Activated T-helper 17 cell treated with anti-CD3 and anti-CD28 coated beads, Interleukin-2, amount 50 U/mL, for 72 hours (primary cell): Measurements from ENCODE around the gene SPINK1. TPM values are rescaled to one million over a fixed set of nuclear protein-coding genes. Genes with fewer than 3 reads are reported as not detected.

Experiments used
- ATAC-seq: fragments of 150-1000 bp; cut with Tn5 transposase; replicated peaks from 2 replicates; pipeline ENCODE4 v1.10.0; 2021; ENCODE audit warnings: mild to moderate bottlenecking, moderate library complexity
- H3K27ac Mint-ChIP-seq: one replicate; pipeline ENCODE4 v1.8.0; 2022; ENCODE audit warnings: mixed read lengths
- H3K27me3 Mint-ChIP-seq: one replicate; pipeline ENCODE4 v1.8.0; 2022; ENCODE audit warnings: mixed read lengths
- H3K36me3 Mint-ChIP-seq: one replicate; pipeline ENCODE4 v1.8.0; 2022; ENCODE audit warnings: low read depth, mild to moderate bottlenecking, mixed read lengths
- H3K4me1 Mint-ChIP-seq: one replicate; pipeline ENCODE4 v1.8.0; 2022; ENCODE audit warnings: mixed read lengths
- H3K4me3 Mint-ChIP-seq: one replicate; pipeline ENCODE4 v1.8.0; 2022; ENCODE audit warnings: mild to moderate bottlenecking, mixed read lengths
- H3K9me3 Mint-ChIP-seq: one replicate; pipeline ENCODE4 v1.8.0; 2022; ENCODE audit warnings: mixed read lengths
- total RNA-seq, 2 donors: library from RNA; stranded (reverse); gene quantifications; one replicate each; pipeline ENCODE4 v1.2.3, GENCODE V29; 2022

Gene SPINK1
- total RNA-seq, 2 donors from 2014 or later, result not detected

DNA sequence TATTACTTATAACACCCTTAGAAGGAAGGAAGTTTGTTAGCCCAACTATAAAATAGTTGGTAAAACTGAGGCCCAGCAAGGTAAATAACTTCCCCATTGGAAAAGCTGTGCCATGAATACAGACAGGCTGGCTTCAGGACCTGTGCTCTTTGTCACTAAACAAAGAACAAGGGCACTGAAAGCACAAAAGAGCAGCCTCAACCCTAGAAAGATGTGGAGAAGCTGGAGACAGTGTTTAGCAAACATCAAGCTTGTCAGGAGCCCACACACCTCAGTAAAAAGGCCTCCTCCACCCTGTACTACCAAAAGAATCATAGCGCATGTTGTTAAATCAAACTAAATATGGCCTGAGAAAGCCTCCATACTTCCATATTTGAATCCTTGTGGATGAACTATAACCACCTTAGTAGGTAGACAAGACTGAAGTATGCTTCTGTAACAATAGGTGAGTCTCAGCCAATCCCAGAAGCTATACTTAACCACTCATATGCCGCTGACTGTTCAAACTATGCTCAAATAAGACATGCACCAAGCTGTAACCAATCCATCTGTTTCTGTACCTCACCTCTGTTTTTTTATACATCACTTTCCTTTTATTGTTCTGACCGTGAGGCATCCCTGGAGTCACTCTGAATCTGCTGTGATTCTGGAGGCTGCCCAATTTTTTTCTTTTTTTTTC lies 28.6 kb upstream of the SPINK1 start:
- Mint-ChIP-seq H3K4me3 (no peak overlapping the region), H3K27ac (no peak overlapping the region), H3K36me3 (no peaks in the 10 kb centered on the region), H3K4me1 (no peaks in the 10 kb centered on the region), H3K27me3 (peaks cover 8% of the 10 kb centered on the region), H3K9me3 (no peaks in the 10 kb centered on the region)
- ATAC-seq, result no peak

DNA sequence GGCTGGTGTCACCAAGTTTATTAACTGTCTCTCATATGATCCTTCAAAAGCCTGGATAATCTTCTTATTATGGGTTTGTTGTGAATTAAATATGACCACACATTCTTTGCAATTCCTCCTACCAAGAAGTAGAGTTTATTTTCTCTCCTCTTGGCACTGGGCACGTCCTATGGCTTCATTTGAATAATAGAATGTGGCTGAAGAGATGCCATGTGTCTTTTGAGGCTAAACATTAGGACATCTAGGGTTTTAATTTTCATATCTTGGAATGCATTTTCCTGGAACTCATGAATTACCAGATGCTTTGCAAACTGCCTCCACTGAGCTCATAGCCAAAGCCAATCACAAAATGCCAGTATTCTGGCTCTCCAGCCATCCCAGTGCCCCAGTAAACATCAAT lies 27.1 kb upstream of the SPINK1 start:
- H3K27ac Mint-ChIP-seq, result no peak overlapping the region
- peaks cover 6% of the 10 kb centered on the region for H3K27me3 Mint-ChIP-seq
- H3K4me1 Mint-ChIP-seq, result no peaks in the 10 kb centered on the region
- ATAC-seq, result no peak
- no peaks in the 10 kb centered on the region for H3K36me3 Mint-ChIP-seq
- no peak overlapping the region for H3K4me3 Mint-ChIP-seq
- H3K9me3 Mint-ChIP-seq, result no peaks in the 10 kb centered on the region

- H3K9me3 Mint-ChIP-seq, result no peaks in the 10 kb centered on the region
- H3K36me3 Mint-ChIP-seq, result no peaks in the 10 kb centered on the region
- H3K4me3 Mint-ChIP-seq, result no peak overlapping the region
- no peak for ATAC-seq
- H3K27me3 Mint-ChIP-seq, result peaks cover 8% of the 10 kb centered on the region
- no peak overlapping the region for H3K27ac Mint-ChIP-seq
- H3K4me1 Mint-ChIP-seq, result no peaks in the 10 kb centered on the region
These were observed 26.0 kb upstream of the SPINK1 start for GRCh38 chr5:147857302-147858129.

GRCh38 chr5:147856801-147857200 lies 25.3 kb upstream of the SPINK1 start:
- Mint-ChIP-seq H3K27me3 (peaks cover 8% of the 10 kb centered on the region), H3K4me3 (no peak overlapping the region), H3K4me1 (no peaks in the 10 kb centered on the region), H3K27ac (no peak overlapping the region), H3K9me3 (no peaks in the 10 kb centered on the region), H3K36me3 (no peaks in the 10 kb centered on the region)
- ATAC-seq, result no peak

DNA sequence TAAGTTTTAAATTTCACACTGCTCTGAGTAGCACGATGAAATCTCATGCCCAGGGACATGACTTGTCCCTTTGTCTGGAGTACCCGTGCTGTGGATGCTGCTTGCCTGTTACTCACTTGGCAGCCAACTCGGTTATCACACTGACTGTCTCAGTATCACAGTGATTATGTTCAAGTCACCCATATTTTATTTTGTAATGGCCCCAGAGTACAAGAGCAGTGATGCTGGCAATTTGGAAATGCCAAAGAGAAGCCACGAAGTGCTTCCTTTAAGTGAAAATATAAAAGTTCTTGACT lies 24.3 kb upstream of the SPINK1 start:
- H3K4me1 Mint-ChIP-seq, result no peaks in the 10 kb centered on the region
- no peak for ATAC-seq
- no peaks in the 10 kb centered on the region for H3K36me3 Mint-ChIP-seq
- no peak overlapping the region for H3K4me3 Mint-ChIP-seq
- no peak overlapping the region for H3K27ac Mint-ChIP-seq
- peaks cover 8% of the 10 kb centered on the region for H3K27me3 Mint-ChIP-seq
- no peaks in the 10 kb centered on the region for H3K9me3 Mint-ChIP-seq

DNA sequence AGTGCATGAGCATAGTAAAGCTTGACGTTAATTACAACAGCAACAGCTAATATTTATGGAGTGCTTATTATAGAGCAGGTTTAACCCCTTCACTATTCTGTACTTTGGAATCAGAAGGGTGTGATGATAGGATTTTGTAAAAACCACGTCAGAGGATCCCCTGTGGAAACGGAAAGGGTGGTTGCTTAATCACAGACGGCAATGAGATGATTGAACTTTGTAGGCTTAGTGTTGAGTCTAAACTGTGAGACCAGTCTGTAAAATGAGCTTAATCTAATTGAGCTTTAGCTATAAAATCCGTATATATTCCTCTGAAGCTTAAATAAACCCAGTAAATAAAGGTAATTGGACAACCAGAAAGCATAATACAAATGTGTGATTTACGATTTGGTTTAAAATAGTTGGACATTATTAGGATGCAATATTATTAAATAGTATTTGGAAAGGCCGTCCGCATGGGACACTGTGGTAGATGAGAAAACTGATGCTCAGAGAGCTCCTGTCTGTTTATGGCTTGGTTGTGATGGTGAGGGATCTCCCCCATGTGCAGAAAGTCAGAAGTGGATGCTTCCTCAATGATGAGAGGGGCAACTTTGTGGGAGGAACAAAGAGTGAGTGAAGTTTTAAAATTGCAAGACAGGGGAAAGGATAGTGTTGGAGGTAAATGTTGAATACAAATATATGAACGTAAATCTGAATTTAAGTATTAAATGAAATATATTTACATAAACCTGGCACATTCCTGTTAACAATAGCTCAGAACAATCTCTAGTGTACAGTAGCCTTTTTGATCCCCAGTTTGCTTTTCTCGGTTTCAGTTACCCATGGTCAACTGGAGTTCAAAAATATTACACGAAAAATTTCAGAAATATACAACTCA lies 23.7 kb upstream of the SPINK1 start:
- H3K9me3 Mint-ChIP-seq, result no peaks in the 10 kb centered on the region
- H3K4me3 Mint-ChIP-seq, result no peak overlapping the region
- H3K4me1 Mint-ChIP-seq, result no peaks in the 10 kb centered on the region
- no peak for ATAC-seq
- H3K27ac Mint-ChIP-seq, result no peak overlapping the region
- peaks cover 8% of the 10 kb centered on the region for H3K27me3 Mint-ChIP-seq
- H3K36me3 Mint-ChIP-seq, result no peaks in the 10 kb centered on the region

DNA sequence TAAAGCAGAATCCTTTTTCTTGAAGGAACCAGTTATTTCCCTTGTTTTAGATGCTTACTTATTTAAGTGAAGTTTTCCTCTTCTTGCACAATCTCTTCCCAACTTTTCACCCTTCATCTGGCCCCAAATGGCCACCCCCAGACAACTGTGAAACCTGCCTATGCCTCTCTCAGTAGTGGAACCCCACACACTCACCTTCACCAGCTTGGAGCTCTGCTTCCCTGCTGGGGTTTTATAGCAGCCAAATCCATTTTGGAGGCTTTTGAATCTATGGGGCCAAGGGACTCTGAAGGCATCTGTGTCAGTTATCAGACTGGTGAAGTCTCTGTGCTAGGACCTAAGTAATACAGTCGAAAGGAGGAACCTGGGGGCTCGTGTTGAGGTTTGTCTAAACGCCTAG lies 22.9 kb upstream of the SPINK1 start:
- H3K4me1 Mint-ChIP-seq, result no peaks in the 10 kb centered on the region
- H3K4me3 Mint-ChIP-seq, result no peak overlapping the region
- no peak for ATAC-seq
- H3K36me3 Mint-ChIP-seq, result no peaks in the 10 kb centered on the region
- no peak overlapping the region for H3K27ac Mint-ChIP-seq
- H3K27me3 Mint-ChIP-seq, result peaks cover 10% of the 10 kb centered on the region
- H3K9me3 Mint-ChIP-seq, result no peaks in the 10 kb centered on the region

DNA sequence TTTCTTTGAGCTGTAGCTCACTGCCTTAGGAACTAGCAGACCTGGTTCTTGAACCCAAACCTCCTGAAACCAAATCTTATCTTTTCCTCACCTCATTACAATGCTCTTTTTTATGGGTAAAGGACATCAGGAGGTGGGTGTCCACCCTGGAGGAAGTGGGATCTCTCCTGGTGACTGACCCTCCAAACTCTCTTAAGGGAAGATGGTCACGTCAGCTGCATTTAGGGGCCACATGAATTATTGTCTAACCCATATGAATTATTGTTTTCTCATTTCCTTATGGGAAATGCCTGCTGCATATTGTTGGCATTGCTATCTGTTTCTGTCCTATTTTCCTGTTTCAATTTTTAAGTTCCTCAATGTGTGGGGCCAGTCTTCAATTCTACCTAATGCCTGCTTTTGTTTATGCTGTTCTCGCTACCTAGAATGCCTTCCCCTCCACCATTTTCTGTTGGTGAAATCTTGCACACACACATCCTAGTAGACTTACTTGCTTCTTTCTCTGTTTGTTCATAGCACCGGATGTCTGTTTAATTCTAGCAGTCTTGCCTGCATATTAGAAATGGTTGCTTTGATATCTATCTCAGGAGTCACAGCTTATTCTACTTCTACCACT lies 22.0 kb upstream of the SPINK1 start:
- no peak overlapping the region for H3K4me3 Mint-ChIP-seq
- H3K27me3 Mint-ChIP-seq, result peaks cover 14% of the 10 kb centered on the region
- no peak overlapping the region for H3K27ac Mint-ChIP-seq
- H3K9me3 Mint-ChIP-seq, result no peaks in the 10 kb centered on the region
- H3K4me1 Mint-ChIP-seq, result no peaks in the 10 kb centered on the region
- no peak for ATAC-seq
- no peaks in the 10 kb centered on the region for H3K36me3 Mint-ChIP-seq

- Mint-ChIP-seq H3K27me3 (peaks cover 18% of the 10 kb centered on the region), H3K4me3 (no peak overlapping the region), H3K4me1 (no peaks in the 10 kb centered on the region), H3K36me3 (no peaks in the 10 kb centered on the region), H3K9me3 (no peaks in the 10 kb centered on the region), H3K27ac (no peak overlapping the region)
- peak; percentile 52 for ATAC-seq
These were observed 20.9 kb upstream of the SPINK1 start for GRCh38 chr5:147852365-147852764.

GRCh38 chr5:147851578-147851977 lies 20.1 kb upstream of the SPINK1 start:
- Mint-ChIP-seq H3K9me3 (no peaks in the 10 kb centered on the region), H3K27ac (no peak overlapping the region), H3K36me3 (no peaks in the 10 kb centered on the region), H3K4me1 (no peaks in the 10 kb centered on the region), H3K27me3 (peaks cover 22% of the 10 kb centered on the region), H3K4me3 (no peak overlapping the region)
- ATAC-seq, result no peak

- Mint-ChIP-seq H3K27me3 (peaks cover 21% of the 10 kb centered on the region), H3K36me3 (no peaks in the 10 kb centered on the region), H3K4me1 (no peaks in the 10 kb centered on the region), H3K4me3 (no peak overlapping the region), H3K27ac (no peak overlapping the region), H3K9me3 (no peaks in the 10 kb centered on the region)
- no peak for ATAC-seq
These were observed 17.8 kb upstream of the SPINK1 start for GRCh38 chr5:147849226-147849625.

DNA sequence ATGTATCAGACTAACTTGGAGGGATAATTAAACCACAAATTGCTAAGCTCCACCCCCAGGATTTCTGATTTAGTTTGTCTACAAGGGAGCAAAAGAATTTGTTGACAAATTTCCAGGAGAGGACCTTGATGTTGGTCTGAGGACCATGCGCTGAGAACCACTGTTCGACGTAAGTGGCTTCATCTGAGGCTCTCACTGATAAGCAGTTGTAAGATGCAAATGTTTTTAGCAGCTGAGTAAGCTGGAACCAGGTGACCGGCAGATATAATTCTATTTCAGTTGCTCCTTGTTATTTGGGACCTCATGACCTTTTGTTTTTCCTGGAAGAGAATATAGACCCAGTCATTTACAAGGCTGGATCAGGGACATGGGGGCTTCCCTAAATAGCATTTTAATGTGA lies 14.1 kb upstream of the SPINK1 start:
- Mint-ChIP-seq H3K4me1 (no peaks in the 10 kb centered on the region), H3K9me3 (no peaks in the 10 kb centered on the region), H3K27me3 (peaks cover 26% of the 10 kb centered on the region), H3K36me3 (no peaks in the 10 kb centered on the region), H3K27ac (no peak overlapping the region), H3K4me3 (no peak overlapping the region)
- no peak for ATAC-seq

DNA sequence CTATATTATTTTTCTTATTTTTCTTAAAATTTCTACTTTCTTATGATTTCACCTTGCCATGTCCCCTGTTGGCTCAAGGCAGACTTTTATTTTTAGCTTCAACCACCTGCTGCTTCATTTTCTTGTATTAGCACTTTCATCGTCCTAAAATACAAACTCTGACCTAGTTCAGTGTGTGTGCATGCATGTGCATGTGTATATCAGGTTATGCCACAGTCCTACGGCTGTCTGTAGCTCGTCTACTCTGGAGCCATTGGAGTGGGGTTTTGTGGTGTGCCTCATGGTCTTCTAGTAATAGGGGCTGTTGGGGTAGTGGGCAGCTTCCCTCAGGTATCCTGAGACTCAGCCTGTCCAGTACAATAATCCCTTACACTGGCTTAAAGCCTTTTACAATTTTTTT lies 13.4 kb upstream of the SPINK1 start:
- no peak overlapping the region for H3K4me3 Mint-ChIP-seq
- H3K27me3 Mint-ChIP-seq, result peaks cover 26% of the 10 kb centered on the region
- ATAC-seq, result no peak
- no peak overlapping the region for H3K27ac Mint-ChIP-seq
- H3K36me3 Mint-ChIP-seq, result no peaks in the 10 kb centered on the region
- H3K4me1 Mint-ChIP-seq, result no peaks in the 10 kb centered on the region
- no peaks in the 10 kb centered on the region for H3K9me3 Mint-ChIP-seq

DNA sequence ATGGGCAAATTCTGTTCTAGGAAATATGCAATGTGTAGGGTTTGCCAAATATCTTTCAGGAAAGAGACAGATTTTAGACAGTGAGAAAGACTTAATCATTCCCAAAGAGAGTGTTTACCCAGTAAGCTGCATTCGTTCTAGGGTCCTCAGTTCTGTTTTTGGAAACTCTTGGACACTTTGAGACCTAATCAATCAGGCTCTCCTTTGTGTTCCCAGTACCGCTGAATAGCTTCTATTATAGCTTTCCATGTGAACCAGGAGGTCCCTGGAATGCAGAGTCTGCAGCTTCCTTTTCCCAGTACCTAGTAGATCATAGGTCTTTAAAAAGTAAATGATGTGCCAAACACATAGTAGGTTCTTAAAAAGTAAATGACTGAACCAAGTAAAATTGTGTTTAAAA lies 11.4 kb upstream of the SPINK1 start:
- Mint-ChIP-seq H3K9me3 (no peaks in the 10 kb centered on the region), H3K4me3 (no peak overlapping the region), H3K4me1 (no peaks in the 10 kb centered on the region), H3K27ac (no peak overlapping the region), H3K36me3 (no peaks in the 10 kb centered on the region), H3K27me3 (peaks cover 21% of the 10 kb centered on the region)
- ATAC-seq, result no peak
